A549 (cell line): ENCODE measurements around the gene PACS2. TPM values are rescaled to one million over a fixed set of nuclear protein-coding genes. Genes with fewer than 3 reads are reported as not detected.

Experiments used
- ATAC-seq, 2 experiments: fragments of 200-7000 bp in 1 of 2; fragments of >200 bp in 1 of 2; cut with Nextera tagmentation in 1 of 2; cut with Tn5 transposase in 1 of 2; 3 replicates each; pipeline versions ENCODE4 v1.8.0 to v1.9.1; 2018 to 2020; ENCODE audit warnings: mild to moderate bottlenecking in 1 of 2, moderate library complexity in 1 of 2
- CTCF ChIA-PET: fragments of 300-600 bp; sonication (Branson Sonifier 250); formaldehyde crosslinking; extraction: SDS; loops from one replicate; lab custom pipeline; 2021; ENCODE audit warnings: antibody characterized with exemption, inconsistent platforms; lab: Yijun Ruan, JAX
- POLR2A ChIA-PET: fragments of 350-600 bp; formaldehyde crosslinking; extraction: SDS; loops from one replicate; lab custom pipeline; 2021; ENCODE audit warnings: antibody characterized with exemption, inconsistent platforms; lab: Yijun Ruan, JAX
- DNase-seq, 2 experiments: peaks; one replicate each; pipeline versions ENCODE4 v3.0.0 to v3.0.0-alpha.2; 2011 to 2016; ENCODE audit warnings: low read depth in 1 of 2, low spot score in 1 of 2
- FAIRE-seq: peaks from 2 replicates; lab custom pipeline; 2011; peaks lifted over from hg19 to GRCh38; lab: Jason Lieb, UNC
- H3K27ac ChIP-seq, 2 experiments: fragments of >200 bp; sonication (Bioruptor Twin); formaldehyde crosslinking; 3 replicates each; pipeline ENCODE4 v1.5.1; 2016 to 2017
- H3K4me1 ChIP-seq: fragments of >200 bp; sonication (Bioruptor Twin); formaldehyde crosslinking; 3 replicates; pipeline ENCODE4 v1.6.1; 2016
- H3K4me2 ChIP-seq: fragments of >200 bp; sonication (Bioruptor Twin); formaldehyde crosslinking; 3 replicates; pipeline ENCODE4 v1.6.1; 2016
- H3K4me3 ChIP-seq: fragments of >200 bp; sonication (Bioruptor Twin); formaldehyde crosslinking; 3 replicates; pipeline ENCODE4 v1.5.1; 2016
- H3K9me3 ChIP-seq: fragments of >200 bp; sonication (Bioruptor Twin); formaldehyde crosslinking; 3 replicates; pipeline ENCODE4 v1.6.1; 2016
- BCL3 ChIP-seq: fragments of >200 bp; sonication (Bioruptor Twin); formaldehyde crosslinking; IDR thresholded peaks from 3 replicates; pipeline ENCODE4 v1.6.1; 2016
- BHLHE40 ChIP-seq: IDR thresholded peaks from 2 replicates; pipeline ENCODE4 v1.6.1; 2012; ENCODE audit warnings: low read depth, low read length, inconsistent platforms
- CBX8 ChIP-seq: fragments of 200-600 bp; sonication (generic); IDR thresholded peaks from 2 replicates; pipeline ENCODE4 v1.6.1; 2016
- CEBPB ChIP-seq, 2 experiments: fragments of >200 bp in 1 of 2; sonication (Bioruptor Twin) in 1 of 2; formaldehyde crosslinking in 1 of 2; IDR thresholded peaks; 2 replicates each; pipeline ENCODE4 v1.6.1; 2012 to 2016
- E2F6 ChIP-seq: IDR thresholded peaks from 2 replicates; pipeline ENCODE4 v1.6.1; 2012; ENCODE audit warnings: low read depth, borderline replicate concordance
- EHMT2 ChIP-seq: fragments of 200-600 bp; sonication (generic); IDR thresholded peaks from 2 replicates; pipeline ENCODE4 v1.6.1; 2016; ENCODE audit warnings: antibody characterized with exemption, low read depth, mild to moderate bottlenecking, moderate library complexity
- GATA3 ChIP-seq: IDR thresholded peaks from 2 replicates; pipeline ENCODE4 v1.6.1; 2012; ENCODE audit warnings: borderline replicate concordance
- HEYL ChIP-seq: fragments of 250-450 bp; sonication (Bioruptor Pico); IDR thresholded peaks from 2 replicates; pipeline ENCODE4 v1.8.0; 2021; ENCODE audit warnings: mild to moderate bottlenecking, moderate library complexity
- JUN ChIP-seq, 2 experiments: fragments of >200 bp; sonication (Bioruptor Twin); formaldehyde crosslinking; IDR thresholded peaks; 2 replicates in 1 of 2; 3 replicates in 1 of 2; pipeline ENCODE4 v1.6.1; 2016 to 2017
- KDM5A ChIP-seq: fragments of 200-600 bp; sonication (generic); IDR thresholded peaks from 2 replicates; pipeline ENCODE4 v1.6.1; 2016; ENCODE audit warnings: antibody characterized with exemption, mild to moderate bottlenecking
- MAFK ChIP-seq: fragments of 450-650 bp; IDR thresholded peaks from 2 replicates; pipeline ENCODE4 v1.6.1; 2014; ENCODE audit not compliant: partially characterized antibody
- MAX ChIP-seq: IDR thresholded peaks from 2 replicates; pipeline ENCODE4 v1.6.1; 2012
- NPAS2 ChIP-seq: fragments of 250-450 bp; sonication (Bioruptor Pico); IDR thresholded peaks from 2 replicates; pipeline ENCODE4 v1.8.0; 2022; ENCODE audit warnings: mild to moderate bottlenecking, moderate library complexity, borderline replicate concordance
- RARB ChIP-seq: fragments of 250-450 bp; sonication (Bioruptor Pico); IDR thresholded peaks from 2 replicates; pipeline ENCODE4 v1.8.0; 2021; ENCODE audit warnings: mild to moderate bottlenecking, moderate library complexity
- SREBF2 ChIP-seq: fragments of 450-650 bp; IDR thresholded peaks from 2 replicates; pipeline ENCODE4 v1.6.1; 2014; ENCODE audit warnings: mild to moderate bottlenecking, moderate library complexity
- TP53 ChIP-seq: fragments of 250-450 bp; sonication (Bioruptor Pico); IDR thresholded peaks from 2 replicates; pipeline ENCODE4 v1.5.0; 2021; ENCODE audit warnings: mild to moderate bottlenecking, moderate library complexity
- USF2 ChIP-seq: fragments of 450-650 bp; IDR thresholded peaks from 2 replicates; pipeline ENCODE4 v1.6.1; 2014; ENCODE audit warnings: antibody characterized with exemption
- ZNF302 ChIP-seq: fragments of 250-450 bp; sonication (Bioruptor Pico); IDR thresholded peaks from 2 replicates; pipeline ENCODE4 v1.9.0; 2021; ENCODE audit warnings: inconsistent platforms, mild to moderate bottlenecking, moderate library complexity
- WGBS: methylation state at CpG from one replicate; pipeline ENCODE4 v1.1.6; 2017; ENCODE audit errors: missing lambda C conversion rate; 5-methylcytosine and 5-hydroxymethylcytosine counted together
- polyA plus RNA-seq, 4 experiments: library from polyadenylated mRNA; depleted of rRNA in 3 of 4; stranded (reverse); fragments of >200 nt; fragmentation: RNase III in 1 of 4; extraction: RNeasy Plus Mini Kit Qiagen cat#74134 plus additional on column Dnase treatment in 1 of 4; gene quantifications; 2 replicates in 3 of 4; 3 replicates in 1 of 4; pipeline ENCODE4 v1.2.3, GENCODE V29; 2011 to 2017

PACS2 gene
- polyA plus RNA-seq, 2 of the 4 experiments (the other 2 are of a cell fraction): 11.9 to 24.5 TPM

- TF ChIP-seq EHMT2 (no peak), ZNF302 (no peak), USF2 (no peak), BHLHE40 (no peak)
- TF ChIP-seq, all 56 proteins: peak for 0
These were observed 53.5 kb downstream of the PACS2 start (continued) for GRCh38 chr14:105368032-105368417.

- CTCF ChIA-PET: interaction anchor here (0.7 to 4.7 kb wide), 5 partner anchors 14 to 121 kb away, joined by 3 to 49 read pairs (median 3); no protein-coding TSS in a partner anchor
- no peaks in the 10 kb centered on the region for H3K4me1 ChIP-seq
- ATAC-seq (no peak), FAIRE-seq (no peak), DNase-seq (no peak)
- H3K9me3 ChIP-seq: no peaks in the 10 kb centered on the region
- TF ChIP-seq USF2 (no peak), SREBF2 (no peak), NPAS2 (CRISPR knock-in tag) (no peak), CBX8 (no peak), MAX (no peak), MAFK (no peak), JUN (IDR thresholded peaks at IDR 0.05) (no peak)
- POLR2A ChIA-PET: no interaction called here
- H3K4me3 ChIP-seq: no peak overlapping the region
- no peak overlapping the region for H3K4me2 ChIP-seq
- H3K27ac ChIP-seq: no peak overlapping the region
- 87% methylated on average over 20 of the region's 20 CpGs for WGBS
These were observed 53.9 kb downstream of the PACS2 start for GRCh38 chr14:105368426-105368825.

- Histone ChIP-seq H3K4me2 (no peak overlapping the region), H3K4me3 (no peak overlapping the region), H3K27ac (no peak overlapping the region), H3K4me1 (no peaks in the 10 kb centered on the region), H3K9me3 (no peaks in the 10 kb centered on the region)
- WGBS: 91% methylated on average over 15 of the region's 29 CpGs
- ATAC-seq: no peak
- DNase-seq: no peak
- POLR2A ChIA-PET: no interaction called here
- no peak for FAIRE-seq
- CTCF ChIA-PET: interaction anchor here (0.7 to 4.7 kb wide), 5 partner anchors 13 to 121 kb away, joined by 3 to 49 read pairs (median 3); no protein-coding TSS in a partner anchor
- no peak for TF ChIP-seq HEYL (CRISPR knock-in tag)
- TF ChIP-seq KDM5A: no peak
- TF ChIP-seq GATA3: no peak
- no peak for TF ChIP-seq TP53 (CRISPR knock-in tag)
- TF ChIP-seq SREBF2: no peak
These were observed 54.5 kb downstream of the PACS2 start for GRCh38 chr14:105368910-105369652.

- DNase-seq (no peak), FAIRE-seq (no peak), ATAC-seq (no peak)
- no peak overlapping the region for H3K27ac ChIP-seq
- ChIA-PET POLR2A (no interaction called here), CTCF (interaction anchor here (0.8 to 4.7 kb wide), 17 partner anchors 12 to 241 kb away, joined by 3 to 49 read pairs (median 4); no protein-coding TSS in a partner anchor)
- H3K4me2 ChIP-seq: no peak overlapping the region
- H3K4me3 ChIP-seq: no peak overlapping the region
- TF ChIP-seq CEBPB (IDR thresholded peaks at IDR 0.05) (no peak), E2F6 (no peak), RARB (CRISPR knock-in tag) (no peak), BCL3 (no peak)
- H3K9me3 ChIP-seq: no peaks in the 10 kb centered on the region
- no peaks in the 10 kb centered on the region for H3K4me1 ChIP-seq
- 92% methylated on average over 12 of the region's 28 CpGs for WGBS
These were observed 55.1 kb downstream of the PACS2 start for GRCh38 chr14:105369653-105370040.
